K562 (cell line): ENCODE measurements around the gene BIRC6. TPM values are rescaled to one million over a fixed set of nuclear protein-coding genes. Genes with fewer than 3 reads are reported as not detected.

Experiments
- ATAC-seq: fragments of 200-7000 bp; cut with Tn5 transposase; 3 replicates; pipeline ENCODE4 v1.9.1; 2020; ENCODE audit warnings: moderate library complexity
- BruUV-seq: library from RNA; stranded (reverse); fragments of 400-500 nt; replicated peaks from 2 replicates; lab custom pipeline; 2021; lab: Mats Ljungman, UMichigan
- CTCF ChIA-PET: fragments of 300-600 bp; formaldehyde crosslinking; extraction: SDS; loops from one replicate; lab custom pipeline; 2021; ENCODE audit warnings: low intra/inter-chr PET ratio; lab: Yijun Ruan, JAX
- POLR2A ChIA-PET: fragments of 300-600, 350-650 bp; sonication (Branson Sonifier 250); formaldehyde crosslinking; extraction: SDS; loops from one replicate; lab custom pipeline; 2021; ENCODE audit warnings: antibody characterized with exemption, inconsistent platforms; lab: Yijun Ruan, JAX
- DNase-seq, 4 experiments: peaks; one replicate each; pipeline versions ENCODE4 v3.0.0 to v3.0.0-alpha.2; 2011 to 2018; ENCODE audit warnings: low spot score in 3 of 4, mixed read lengths in 3 of 4; ENCODE audit errors: extremely low read depth in 1 of 4
- FAIRE-seq: peaks from 2 replicates; lab custom pipeline; 2011; peaks lifted over from hg19 to GRCh38; lab: Jason Lieb, UNC
- H2AFZ ChIP-seq: 2 replicates; pipeline ENCODE4 v1.6.0; 2011; ENCODE audit warnings: low read depth, low read length, control low read depth, inconsistent platforms
- H3K27ac ChIP-seq: fragments of 200-600 bp; 3 replicates; pipeline ENCODE4 v1.8.0; 2011; ENCODE audit warnings: low read depth, mild to moderate bottlenecking, control low read depth, inconsistent platforms, low read length, moderate library complexity, mixed read lengths; ENCODE audit errors: extremely low read depth
- H3K27me3 ChIP-seq, 2 experiments: fragments of 300-600 bp in 1 of 2; 2 replicates in 1 of 2; 3 replicates in 1 of 2; pipeline versions ENCODE4 v1.6.0 to v1.8.0; 2011; ENCODE audit warnings: inconsistent platforms in 2 of 2, low read length in 2 of 2, mild to moderate bottlenecking in 1 of 2, mixed read lengths in 1 of 2, moderate library complexity in 1 of 2; ENCODE audit not compliant: control insufficient read depth in 2 of 2, insufficient read depth in 2 of 2
- H3K36me3 ChIP-seq: fragments of 300-600 bp; 3 replicates; pipeline ENCODE4 v1.8.0; 2011; ENCODE audit warnings: mild to moderate bottlenecking, low read length, inconsistent platforms; ENCODE audit not compliant: control insufficient read depth, insufficient read depth
- H3K4me1 ChIP-seq, 2 experiments: fragments of 200-600 bp in 1 of 2; replicated peaks in 1 of 2; 2 replicates in 1 of 2; 3 replicates in 1 of 2; pipeline versions ENCODE4 v1.5.1 to v1.8.0; 2011; ENCODE audit warnings: inconsistent platforms in 2 of 2, low read length in 2 of 2, mild to moderate bottlenecking in 1 of 2, mixed read lengths in 1 of 2, moderate library complexity in 1 of 2; ENCODE audit not compliant: control insufficient read depth in 2 of 2, insufficient read depth in 2 of 2
- H3K4me2 ChIP-seq: 2 replicates; pipeline ENCODE4 v1.6.1; 2011; ENCODE audit warnings: low read length, control low read depth, inconsistent platforms, mixed read lengths; ENCODE audit not compliant: insufficient read depth
- H3K4me3 ChIP-seq: fragments of 200-600 bp; sonication (generic), shearing (Covaris generic); 2 replicates; pipeline ENCODE4 v1.5.1; 2016; ENCODE audit warnings: control low read depth, inconsistent platforms
- H3K79me2 ChIP-seq: fragments of 200-600 bp; 3 replicates; pipeline ENCODE4 v1.8.0; 2011; ENCODE audit warnings: low read length, inconsistent platforms; ENCODE audit not compliant: control insufficient read depth, insufficient read depth
- H3K9ac ChIP-seq, 2 experiments: 2 replicates each; pipeline versions ENCODE4 v1.6.0 to v1.6.1; 2011; ENCODE audit warnings: low read depth in 2 of 2, low read length in 2 of 2, control low read depth in 1 of 2, inconsistent platforms in 1 of 2, mild to moderate bottlenecking in 1 of 2, mixed read lengths in 1 of 2; ENCODE audit not compliant: insufficient read depth in 1 of 2
- H3K9me1 ChIP-seq: one replicate; pipeline ENCODE4 v1.6.0; 2011; ENCODE audit warnings: inconsistent platforms, mild to moderate bottlenecking, low read length, moderate library complexity; ENCODE audit not compliant: control insufficient read depth, insufficient read depth
- H3K9me3 ChIP-seq: replicated peaks from 2 replicates; pipeline ENCODE4 v1.5.1; 2011; ENCODE audit warnings: low read depth, low read length, inconsistent platforms; ENCODE audit not compliant: control insufficient read depth, insufficient read depth
- H4K20me1 ChIP-seq: replicated peaks from 2 replicates; pipeline ENCODE4 v1.6.1; 2011; ENCODE audit warnings: low read length, inconsistent platforms, mixed read lengths; ENCODE audit not compliant: control insufficient read depth, insufficient read depth
- AFF1 ChIP-seq, 2 experiments: fragments of 450-650 bp; IDR thresholded peaks; 2 replicates each; pipeline ENCODE4 v1.6.1; 2018; ENCODE audit warnings: mild to moderate bottlenecking in 2 of 2, low read depth in 1 of 2; ENCODE audit not compliant: partially characterized antibody in 2 of 2
- BCL6 ChIP-seq: fragments of 250-450 bp; sonication (Bioruptor Pico); IDR thresholded peaks from 2 replicates; pipeline ENCODE4 v1.4.0; 2020
- CHD1 ChIP-seq: fragments of 200-600 bp; sonication (generic); IDR thresholded peaks from one replicate; pipeline ENCODE4 v1.6.1; 2012; ENCODE audit warnings: mild to moderate bottlenecking, moderate library complexity, low read length, inconsistent platforms
- DPF2 ChIP-seq: fragments of 450-650 bp; IDR thresholded peaks from 2 replicates; pipeline ENCODE4 v1.6.1; 2016
- FOXK2 ChIP-seq, 2 experiments: fragments of 450-650 bp; IDR thresholded peaks in 1 of 2; conservative IDR thresholded peaks in 1 of 2; 2 replicates each; pipeline ENCODE4 v1.6.1; 2016; ENCODE audit warnings: low read depth in 2 of 2, mild to moderate bottlenecking in 1 of 2
- FOXP4 ChIP-seq: sonication (generic); formaldehyde crosslinking; IDR thresholded peaks from 2 replicates; pipeline ENCODE4 v1.8.0; 2022; ENCODE audit warnings: mild to moderate bottlenecking, missing genetic modification reagents, borderline replicate concordance
- PHB ChIP-seq: fragments of 250-450 bp; sonication (Bioruptor Pico); IDR thresholded peaks from 2 replicates; pipeline ENCODE4 v1.5.0; 2021
- SMC3 ChIP-seq: conservative IDR thresholded peaks from 2 replicates; pipeline ENCODE4 v1.6.1; 2011; ENCODE audit warnings: low read depth, low read length, improper control_type of control experiment; ENCODE audit not compliant: insufficient read depth
- WGBS: fragments of 100-300 bp; shearing (Covaris generic); methylation state at CpG from one replicate; pipeline ENCODE4 v1.1.6; 2016; ENCODE audit warnings: low coverage, mixed read lengths; ENCODE audit not compliant: insufficient coverage; ENCODE audit errors: missing lambda C conversion rate; 5-methylcytosine and 5-hydroxymethylcytosine counted together
- in situ Hi-C: fragments of 300-500 bp; cut with MboI; formaldehyde crosslinking; loops from 4 replicates; pipeline ENCODE4 v1.15.0; 2018; ENCODE audit warnings: inconsistent platforms, mixed read lengths
- intact Hi-C: fragments of 100-400 bp; cut with micrococcal nuclease; formaldehyde crosslinking; loops from 2 replicates; pipeline ENCODE4 v1.14.2; 2022
- polyA plus RNA-seq, 8 experiments: library from polyadenylated mRNA; depleted of rRNA in 4 of 8; stranded (reverse) in 5 of 8; unstranded in 3 of 8; fragments of >200 nt; fragmentation: Nextera tagmentation in 2 of 8; fragmentation: Illumina TruSeq in 1 of 8; extraction: Ambion mirVana in 2 of 8; extraction: Trizol in 1 of 8; gene quantifications; 2 replicates each; pipeline versions ENCODE4 v1.2.1 to v1.2.3, GENCODE V29; 2011 to 2014; ENCODE audit warnings: inconsistent platforms in 1 of 8, missing spikeins in 1 of 8
- total RNA-seq, 7 experiments: library from RNA; depleted of rRNA in 6 of 7; stranded (reverse); fragments of >200 nt in 6 of 7; fragmentation: Illumina TruSeq in 2 of 7; extraction: Trizol in 2 of 7; gene quantifications; 2 replicates each; pipeline versions ENCODE4 v1.2.1 to v1.2.3, GENCODE V29; 2011 to 2021; ENCODE audit warnings: low replicate concordance in 1 of 7
- TF ChIP-seq, protein P1 (sequence below), 2 experiments: fragments of 450-650 bp; IDR thresholded peaks; 2 replicates each; pipeline ENCODE4 v1.6.1; 2016
- TF ChIP-seq, protein P2 (sequence below): sonication (generic); IDR thresholded peaks from 2 replicates; pipeline ENCODE4 v1.6.1; 2016

Gene BIRC6
- total and polyA plus RNA-seq, 9 of the 15 experiments (the other 6 are each of a cell fraction or from before 2014, with no cell fraction given), result 18.8 to 110 (median 49.8) TPM

DNA sequence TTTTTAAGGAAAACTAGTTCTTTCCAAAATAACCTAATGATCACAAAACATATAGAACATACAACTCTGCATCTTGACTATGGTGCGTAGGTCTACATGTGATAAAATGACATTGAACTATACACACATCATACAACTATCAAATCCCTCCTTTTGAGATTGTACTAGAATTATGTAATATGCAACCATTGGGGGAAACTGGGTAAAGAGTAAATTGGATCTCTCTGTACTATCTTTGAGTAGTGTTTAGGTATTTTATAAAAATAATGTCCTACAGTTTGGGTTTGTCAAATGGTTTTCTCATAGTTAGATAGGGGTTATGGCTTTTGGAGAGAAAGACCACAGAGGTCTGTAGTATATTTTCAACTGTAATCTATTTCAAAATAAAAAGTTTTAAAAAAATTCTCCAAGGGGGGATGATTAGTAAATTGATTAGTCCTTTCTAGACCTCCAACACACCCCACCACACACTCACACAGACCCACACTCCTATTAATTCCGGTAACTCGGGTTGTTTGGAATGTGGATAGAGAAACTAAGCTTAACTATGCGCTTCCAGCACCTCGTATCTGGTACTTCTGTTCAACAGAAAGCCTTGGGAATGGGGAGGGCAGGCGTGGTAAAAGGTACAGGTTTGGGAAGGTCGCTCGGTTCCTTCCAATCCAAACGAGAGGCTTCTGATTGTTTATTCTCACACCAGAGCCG is 695 bp upstream of the BIRC6 start:
- H3K9me1 ChIP-seq, result no peaks in the 10 kb centered on the region
- H3K4me3 ChIP-seq, result peak overlapping the region; percentile 87
- peak overlapping the region; percentile 88 for H3K4me2 ChIP-seq
- H3K79me2 ChIP-seq, result peaks cover 49% of the 10 kb centered on the region
- peaks cover 19% of the 10 kb centered on the region for H4K20me1 ChIP-seq
- no peaks in the 10 kb centered on the region for H3K9me3 ChIP-seq
- WGBS, result 8% methylated on average over 10 of the region's 10 CpGs
- no peaks in the 10 kb centered on the region for H3K27me3 ChIP-seq
- FAIRE-seq, result peak; percentile 73
- ChIA-PET CTCF (no interaction called here), POLR2A (interaction anchor here (0.6 kb wide), 2 partner anchors 38 to 428 kb away, joined by 3 read pairs; no protein-coding TSS in a partner anchor)
- intact Hi-C loops (loop anchor here (10.0 kb wide), 1 partner anchor 191 kb away; the partner anchor contains the start of gene SLC30A6), in situ Hi-C loops (no loop called here)
- H3K36me3 ChIP-seq, result peaks cover 21% of the 10 kb centered on the region
- ATAC-seq, result no peak
- peak overlapping the region; percentile 93 to 95 for H3K9ac ChIP-seq
- TSS peak; percentile 93 for BruUV-seq
- peak overlapping the region; percentile 91 for H3K27ac ChIP-seq
- no peak for DNase-seq
- peaks cover 7 to 9% of the 10 kb centered on the region in 2 experiments; a peak in 4 of 5 replicates for H3K4me1 ChIP-seq
- H2AFZ ChIP-seq, result peak overlapping the region; percentile 82
- TF ChIP-seq DPF2 (no peak), FOXK2 (conservative IDR thresholded peaks at IDR 0.05 in 1 of 2, IDR thresholded peaks at IDR 0.05 in 1 of 2; ENCODE audit: low read depth in 2 of 2) (0 out of 4 replicates have a peak, but pooled peaks of 1 of the 2 experiments have one; percentile 22), AFF1 (IDR thresholded peaks at IDR 0.05; ENCODE audit: low read depth in 1 of 2, partially characterized antibody in 2 of 2) (peak in 1 of 2 experiments; percentile 52), BCL6 (no peak), SMC3 (no peak), FOXP4 (0 out of 2 replicates have a peak, but pooled peaks have one; percentile 35), CHD1 (peak; percentile 78), PHB (CRISPR knock-in tag) (0 out of 2 replicates have a peak, but pooled peaks have one; percentile 22)
- TF ChIP-seq, protein P1, sequence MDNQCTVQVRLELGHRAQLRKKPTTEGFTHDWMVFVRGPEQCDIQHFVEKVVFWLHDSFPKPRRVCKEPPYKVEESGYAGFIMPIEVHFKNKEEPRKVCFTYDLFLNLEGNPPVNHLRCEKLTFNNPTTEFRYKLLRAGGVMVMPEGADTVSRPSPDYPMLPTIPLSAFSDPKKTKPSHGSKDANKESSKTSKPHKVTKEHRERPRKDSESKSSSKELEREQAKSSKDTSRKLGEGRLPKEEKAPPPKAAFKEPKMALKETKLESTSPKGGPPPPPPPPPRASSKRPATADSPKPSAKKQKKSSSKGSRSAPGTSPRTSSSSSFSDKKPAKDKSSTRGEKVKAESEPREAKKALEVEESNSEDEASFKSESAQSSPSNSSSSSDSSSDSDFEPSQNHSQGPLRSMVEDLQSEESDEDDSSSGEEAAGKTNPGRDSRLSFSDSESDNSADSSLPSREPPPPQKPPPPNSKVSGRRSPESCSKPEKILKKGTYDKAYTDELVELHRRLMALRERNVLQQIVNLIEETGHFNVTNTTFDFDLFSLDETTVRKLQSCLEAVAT (IDR thresholded peaks at IDR 0.05), result peak; percentile 8 to 31; a peak in 1 of 4 replicates
- TF ChIP-seq, protein P2, sequence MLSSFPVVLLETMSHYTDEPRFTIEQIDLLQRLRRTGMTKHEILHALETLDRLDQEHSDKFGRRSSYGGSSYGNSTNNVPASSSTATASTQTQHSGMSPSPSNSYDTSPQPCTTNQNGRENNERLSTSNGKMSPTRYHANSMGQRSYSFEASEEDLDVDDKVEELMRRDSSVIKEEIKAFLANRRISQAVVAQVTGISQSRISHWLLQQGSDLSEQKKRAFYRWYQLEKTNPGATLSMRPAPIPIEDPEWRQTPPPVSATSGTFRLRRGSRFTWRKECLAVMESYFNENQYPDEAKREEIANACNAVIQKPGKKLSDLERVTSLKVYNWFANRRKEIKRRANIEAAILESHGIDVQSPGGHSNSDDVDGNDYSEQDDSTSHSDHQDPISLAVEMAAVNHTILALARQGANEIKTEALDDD, result 0 out of 2 replicates have a peak, but pooled peaks have one; percentile 30
